Rectal smooth muscle tissue (tissue), 1 donor: ENCODE results near the gene LCN15.

Experiments
- H3K27ac ChIP-seq: one replicate; pipeline ENCODE4 v1.7.0; 2013; ENCODE audit warnings: low read depth, low read length, inconsistent platforms
- H3K27me3 ChIP-seq: one replicate; pipeline ENCODE4 v1.7.0; 2013; ENCODE audit warnings: low read length; ENCODE audit not compliant: control insufficient read depth, insufficient read depth
- H3K36me3 ChIP-seq: one replicate; pipeline ENCODE4 v1.7.0; 2013; ENCODE audit warnings: low read length; ENCODE audit not compliant: control insufficient read depth, insufficient read depth
- H3K4me1 ChIP-seq: one replicate; pipeline ENCODE4 v1.7.0; 2013; ENCODE audit warnings: low read length; ENCODE audit not compliant: control insufficient read depth, insufficient read depth
- H3K4me3 ChIP-seq: one replicate; pipeline ENCODE4 v1.7.0; 2013; ENCODE audit warnings: low read length
- H3K9ac ChIP-seq: one replicate; pipeline ENCODE4 v1.7.0; 2013; ENCODE audit warnings: low read length

LCN15 gene

DNA sequence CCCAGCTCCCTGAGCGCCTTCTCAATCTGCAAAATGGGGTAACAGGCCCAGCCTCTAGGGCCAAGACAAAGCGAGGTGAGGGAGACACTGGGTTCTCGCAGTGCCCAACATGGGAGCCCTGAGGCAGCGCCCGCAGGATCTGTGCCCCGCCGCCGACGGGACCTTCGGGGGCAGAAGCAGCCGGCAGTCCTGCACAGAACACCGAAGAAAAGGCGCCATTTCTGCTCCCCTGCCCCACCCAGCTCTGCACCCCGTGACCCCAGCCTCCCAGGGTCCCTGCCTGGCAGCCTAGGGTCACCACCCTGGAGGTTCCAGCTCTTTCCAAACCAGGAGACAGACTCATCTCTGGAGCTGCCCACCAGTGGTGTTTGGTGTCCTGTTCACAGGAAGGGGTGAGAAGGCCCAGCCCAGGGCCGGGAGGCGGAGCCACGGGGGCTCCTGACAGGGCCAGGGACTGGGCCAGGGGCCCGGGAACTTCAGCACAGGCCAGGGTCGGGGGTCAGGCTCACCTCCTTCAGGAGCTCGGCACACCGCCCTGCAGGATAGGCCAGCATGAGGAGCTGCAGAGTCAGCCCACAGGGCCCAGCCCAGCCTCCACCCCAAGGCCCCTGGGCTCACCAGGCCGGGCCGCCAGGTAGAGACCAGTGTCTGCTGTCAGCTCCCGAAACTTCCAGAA, 9.6 kb downstream of the LCN15 start:
- no peak overlapping the region for H3K4me3 ChIP-seq
- no peak overlapping the region for H3K9ac ChIP-seq
- no peaks in the 10 kb centered on the region for H3K4me1 ChIP-seq
- peaks cover 6% of the 10 kb centered on the region for H3K27me3 ChIP-seq
- no peak overlapping the region for H3K27ac ChIP-seq
- no peaks in the 10 kb centered on the region for H3K36me3 ChIP-seq

DNA sequence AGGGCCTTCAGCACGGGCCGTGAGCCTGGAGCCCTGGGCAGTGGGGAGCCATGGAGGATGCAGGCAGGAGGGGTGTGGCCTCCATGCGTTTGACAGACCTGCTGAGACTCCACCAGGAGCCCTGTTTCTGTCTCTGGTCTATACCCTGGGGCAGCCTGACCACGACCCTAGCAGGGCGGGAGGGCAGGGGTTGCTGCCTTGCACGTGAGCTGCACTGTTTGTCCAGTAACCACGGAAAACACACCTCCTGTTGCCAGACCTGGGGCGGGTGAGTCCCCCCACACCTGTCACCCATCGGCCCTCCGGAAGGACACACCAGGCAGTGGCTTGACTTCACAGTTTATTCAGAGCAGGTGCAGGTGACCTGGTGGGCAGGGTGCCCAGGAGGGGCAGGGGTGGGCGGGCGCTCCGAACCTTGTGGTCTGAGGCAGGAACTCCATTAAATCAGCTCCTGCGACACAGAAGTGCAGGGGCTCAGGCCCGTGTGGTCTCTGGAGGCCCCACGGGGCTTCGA, 10.2 kb downstream of the LCN15 start:
- H3K4me1 ChIP-seq = no peaks in the 10 kb centered on the region
- H3K4me3 ChIP-seq = no peak overlapping the region
- no peak overlapping the region for H3K27ac ChIP-seq
- H3K9ac ChIP-seq = no peak overlapping the region
- H3K36me3 ChIP-seq = no peaks in the 10 kb centered on the region
- peaks cover 6% of the 10 kb centered on the region for H3K27me3 ChIP-seq

DNA sequence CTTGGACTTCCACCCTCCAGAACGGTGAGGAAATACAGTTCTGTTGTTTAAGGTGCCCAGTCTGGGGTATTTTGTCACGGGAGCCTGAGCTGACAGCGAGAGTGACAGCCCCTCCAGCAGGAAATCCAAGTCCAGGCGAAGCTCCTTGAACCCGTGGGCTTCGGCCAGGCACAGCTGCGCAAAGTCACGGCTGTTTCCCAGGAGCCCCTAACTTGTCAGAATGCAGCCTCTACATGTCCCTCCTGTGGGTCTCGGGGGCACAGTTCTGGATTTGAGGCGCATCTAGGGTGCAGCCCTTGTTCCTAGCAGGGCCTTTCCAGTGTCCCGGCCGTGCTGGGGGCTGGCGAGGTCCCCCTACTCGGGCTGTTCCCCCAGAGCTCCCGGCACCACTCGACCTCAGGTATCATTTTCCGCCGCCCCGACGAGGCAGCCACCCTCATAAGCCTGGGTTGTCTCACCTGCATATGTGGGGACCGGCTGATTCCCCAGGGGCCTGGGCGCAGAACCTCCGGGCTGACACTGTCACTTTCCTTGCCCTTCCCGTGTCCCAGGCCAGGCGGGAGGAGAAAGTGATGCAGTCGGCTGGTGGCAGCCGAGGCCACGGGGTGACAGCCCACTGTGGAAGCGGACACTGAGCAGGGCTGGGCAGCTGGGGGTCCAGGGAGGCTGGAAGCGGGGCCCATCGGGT, 10.8 kb downstream of the LCN15 start:
- Histone ChIP-seq H3K27ac (no peak overlapping the region), H3K36me3 (no peaks in the 10 kb centered on the region), H3K27me3 (peaks cover 6% of the 10 kb centered on the region), H3K4me3 (no peak overlapping the region), H3K9ac (no peak overlapping the region), H3K4me1 (no peaks in the 10 kb centered on the region)

DNA sequence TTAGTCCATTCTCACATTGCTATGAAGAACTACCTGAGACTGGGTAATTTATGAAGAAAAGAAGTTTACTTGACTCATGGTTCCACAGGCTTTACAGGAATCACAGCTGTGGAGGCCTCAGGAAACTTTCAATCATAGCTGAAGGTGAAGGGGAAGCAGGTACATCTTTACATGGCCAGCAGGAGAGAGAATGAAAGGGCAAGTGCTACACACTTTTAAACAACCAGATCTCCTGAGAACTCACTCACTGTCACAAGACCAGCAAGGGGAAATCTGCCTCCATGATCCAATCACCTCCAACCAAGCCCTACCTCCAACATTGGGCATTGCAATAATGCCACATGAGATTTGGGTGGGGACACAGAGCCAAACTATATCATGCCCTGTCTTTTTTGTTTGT, 12.5 kb downstream of the LCN15 start:
- Histone ChIP-seq H3K4me3 (no peak overlapping the region), H3K27me3 (peaks cover 6% of the 10 kb centered on the region), H3K36me3 (no peaks in the 10 kb centered on the region), H3K27ac (no peak overlapping the region), H3K4me1 (no peaks in the 10 kb centered on the region), H3K9ac (no peak overlapping the region)

DNA sequence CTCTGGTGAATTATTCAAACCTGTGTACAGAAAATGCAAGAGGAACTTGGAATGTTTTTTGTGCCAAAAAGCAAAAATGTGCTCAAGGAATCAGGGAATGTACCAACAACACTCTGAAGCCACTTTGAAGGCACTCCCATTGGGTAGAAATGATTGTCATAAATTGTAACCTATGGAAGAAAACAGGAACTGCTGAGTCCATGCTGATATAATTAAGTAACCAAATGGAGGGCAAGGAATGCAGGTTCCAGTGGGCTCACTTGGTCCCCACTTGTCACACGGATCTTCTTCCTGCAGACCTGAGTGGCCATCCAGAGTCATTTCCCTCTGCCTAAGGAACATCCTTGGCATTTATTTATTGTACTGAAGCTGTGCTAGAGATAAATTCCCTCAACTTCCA, 13.1 kb downstream of the LCN15 start:
- H3K9ac ChIP-seq = no peak overlapping the region
- H3K4me3 ChIP-seq = no peak overlapping the region
- peaks cover 2% of the 10 kb centered on the region for H3K27me3 ChIP-seq
- no peaks in the 10 kb centered on the region for H3K4me1 ChIP-seq
- H3K36me3 ChIP-seq = no peaks in the 10 kb centered on the region
- no peak overlapping the region for H3K27ac ChIP-seq

DNA sequence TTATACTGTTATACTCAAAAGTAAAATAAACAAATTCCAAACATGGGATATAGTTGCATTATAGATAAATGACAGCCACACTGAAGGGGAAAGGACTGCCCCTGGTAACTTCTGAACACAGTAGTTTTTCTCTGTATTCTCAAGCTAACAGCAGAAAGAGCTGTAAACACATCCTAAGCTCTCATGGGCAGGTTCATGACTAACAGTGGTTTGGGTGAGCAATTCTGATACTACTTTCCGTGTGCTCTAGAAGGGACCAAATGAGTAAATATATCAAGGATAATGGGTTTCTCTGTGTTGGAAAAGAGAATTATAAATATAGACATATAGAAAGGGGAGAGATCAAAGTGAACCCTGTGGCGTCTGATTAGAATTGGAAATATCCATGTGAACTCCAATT, 13.8 kb downstream of the LCN15 start:
- Histone ChIP-seq H3K4me3 (no peak overlapping the region), H3K27me3 (no peaks in the 10 kb centered on the region), H3K4me1 (no peaks in the 10 kb centered on the region), H3K27ac (no peak overlapping the region), H3K36me3 (no peaks in the 10 kb centered on the region), H3K9ac (no peak overlapping the region)

DNA sequence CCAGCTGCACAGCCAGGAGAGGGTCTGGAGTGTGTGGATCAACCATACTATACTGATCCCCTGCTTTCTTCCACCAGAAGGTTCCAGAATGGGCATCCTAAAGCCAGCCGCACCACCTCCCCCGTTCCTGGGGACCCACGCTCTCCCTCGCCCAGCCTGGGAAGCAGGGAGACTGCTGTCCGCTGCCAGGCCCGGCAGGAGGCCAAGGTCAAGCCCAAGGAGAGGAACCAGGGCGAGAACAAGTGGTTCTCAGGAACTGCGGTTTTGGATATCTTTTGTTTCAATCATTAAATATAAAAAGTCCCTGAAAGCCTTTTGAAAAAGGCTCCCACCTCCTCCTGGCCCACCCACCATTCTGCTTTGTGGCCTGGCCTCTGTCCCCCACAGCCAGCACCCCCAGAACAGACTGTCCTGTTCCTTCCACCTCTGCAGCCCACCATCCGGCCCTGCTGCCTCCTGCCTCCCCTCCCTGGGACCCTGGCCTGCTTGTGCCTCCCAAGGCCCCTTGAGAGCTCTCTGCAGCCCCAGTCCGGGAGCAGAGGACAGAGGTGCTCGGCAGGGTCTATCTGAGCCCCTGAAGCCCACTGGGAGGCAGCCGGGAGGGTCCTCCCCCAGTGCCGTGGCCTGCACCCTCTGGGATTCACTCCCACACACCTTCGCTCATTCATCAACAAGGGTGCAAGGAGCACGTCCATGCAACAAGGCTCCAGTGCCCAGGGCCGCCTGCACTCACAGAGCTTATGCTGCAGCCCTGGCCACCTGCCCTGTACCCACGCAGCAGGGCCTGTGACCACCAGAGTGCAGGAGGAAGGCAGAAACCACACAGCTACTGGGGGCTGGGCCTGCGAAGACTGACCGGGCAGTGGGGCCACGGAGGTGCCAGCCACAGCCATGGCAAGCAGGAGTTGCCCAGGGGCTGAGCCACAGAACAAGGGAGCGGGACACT, 15.4 kb downstream of the LCN15 start:
- Histone ChIP-seq H3K36me3 (no peaks in the 10 kb centered on the region), H3K9ac (no peak overlapping the region), H3K4me1 (no peaks in the 10 kb centered on the region), H3K27me3 (no peaks in the 10 kb centered on the region), H3K4me3 (no peak overlapping the region), H3K27ac (no peak overlapping the region)

DNA sequence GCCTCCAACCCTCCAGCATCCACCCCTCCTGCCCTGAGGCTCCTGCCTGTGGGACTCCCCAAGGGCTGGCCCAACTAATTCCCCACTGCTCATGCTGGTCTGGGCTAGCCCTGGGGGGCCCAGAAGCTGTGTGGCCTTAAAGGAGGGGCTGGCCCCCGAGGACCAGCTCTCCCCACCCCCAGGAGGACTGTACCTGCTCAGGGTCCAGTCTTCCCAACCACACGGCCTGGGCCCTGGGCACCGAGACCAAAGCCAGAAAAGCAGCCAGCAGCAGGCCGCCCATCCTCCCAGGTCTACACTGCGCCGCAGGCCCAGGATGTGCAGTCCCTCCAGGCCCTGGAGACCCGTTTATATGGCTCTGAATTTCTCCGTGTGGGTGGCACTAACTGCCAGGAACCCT, 16.1 kb downstream of the LCN15 start, which contains the start of gene LCN6:
Gene LCN6, minus strand, starts transcription at position 325 of the 400 bp plus-strand sequence. Its CDS starts 42 bp downstream, at position 283.
- H3K36me3 ChIP-seq = no peaks in the 10 kb centered on the region
- no peak within 1 kb of the TSS for H3K9ac ChIP-seq
- no peak within 1 kb of the TSS for H3K27ac ChIP-seq
- H3K4me1 ChIP-seq = no peaks in the 10 kb centered on the region
- no peak within 1 kb of the TSS for H3K4me3 ChIP-seq
- no peaks in the 10 kb centered on the region for H3K27me3 ChIP-seq

DNA sequence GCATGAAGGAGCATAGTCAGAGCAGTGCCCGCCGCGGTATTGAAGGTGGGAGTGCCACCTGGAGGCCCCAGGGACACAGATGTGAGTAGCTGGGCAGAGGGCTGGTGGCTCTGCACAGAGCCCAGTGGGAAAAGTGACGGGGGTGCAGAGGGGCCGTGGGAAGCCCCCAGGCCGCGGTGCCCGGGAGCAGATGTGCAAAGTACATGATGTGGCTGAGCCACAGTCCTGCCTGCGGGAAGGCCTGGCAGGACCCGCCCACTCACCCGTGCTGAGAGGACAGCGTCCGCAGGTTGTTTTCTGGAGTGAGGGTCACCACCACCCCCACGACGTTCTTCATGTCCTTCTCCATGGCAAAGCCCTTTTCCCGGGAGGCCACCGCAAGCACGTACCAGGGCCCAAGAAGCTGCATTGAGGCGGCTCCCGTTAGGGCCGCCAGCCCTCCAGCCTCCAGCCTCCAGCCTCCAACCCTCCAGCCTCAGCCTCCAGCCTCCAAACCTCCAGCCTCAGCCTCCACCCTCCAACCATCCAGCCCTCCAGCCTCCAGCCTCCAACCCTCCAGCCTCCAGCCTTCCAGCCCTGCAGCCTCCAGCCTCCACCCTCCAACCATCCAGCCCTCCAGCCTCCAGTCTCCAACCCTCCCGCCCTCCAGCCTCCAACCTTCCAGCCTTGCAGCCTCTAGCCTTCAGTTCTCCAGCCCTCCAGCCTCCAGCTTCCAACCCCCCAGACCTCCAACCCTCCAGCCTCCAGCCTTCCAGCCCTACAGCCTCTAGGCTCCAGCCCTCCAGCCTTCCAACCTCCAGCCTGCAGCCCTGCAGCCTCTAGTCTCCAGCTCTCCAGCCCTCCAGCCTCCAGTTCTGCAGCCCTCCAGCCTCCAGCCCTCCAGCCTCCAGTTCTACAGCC, 16.9 kb downstream of the LCN15 start:
- no peaks in the 10 kb centered on the region for H3K36me3 ChIP-seq
- no peak overlapping the region for H3K4me3 ChIP-seq
- H3K27ac ChIP-seq = no peak overlapping the region
- no peak overlapping the region for H3K9ac ChIP-seq
- H3K27me3 ChIP-seq = no peaks in the 10 kb centered on the region
- no peaks in the 10 kb centered on the region for H3K4me1 ChIP-seq

DNA sequence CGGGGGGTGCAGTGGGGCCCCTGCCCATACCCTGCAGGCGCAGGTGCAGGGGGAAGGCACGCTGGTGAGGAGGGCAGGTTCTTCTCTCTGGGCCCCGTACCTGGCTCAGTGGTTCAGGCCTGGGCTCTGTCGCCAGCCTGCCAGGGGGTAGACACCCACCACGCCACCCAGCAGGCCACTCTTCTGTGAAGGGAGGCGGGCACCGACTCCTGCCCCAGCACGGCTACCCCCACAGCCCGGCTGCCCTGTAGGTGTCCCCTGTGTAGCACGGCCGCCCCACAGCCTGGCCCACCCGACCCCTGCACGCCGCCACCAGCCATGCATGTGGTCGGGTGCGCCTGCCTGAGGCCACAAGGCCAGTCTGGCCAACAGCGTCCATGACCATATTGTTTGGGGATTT, 17.7 kb downstream of the LCN15 start:
- H3K4me1 ChIP-seq = no peaks in the 10 kb centered on the region
- H3K36me3 ChIP-seq = no peaks in the 10 kb centered on the region
- no peak overlapping the region for H3K27ac ChIP-seq
- H3K4me3 ChIP-seq = no peak overlapping the region
- peaks cover 4% of the 10 kb centered on the region for H3K27me3 ChIP-seq
- H3K9ac ChIP-seq = no peak overlapping the region

DNA sequence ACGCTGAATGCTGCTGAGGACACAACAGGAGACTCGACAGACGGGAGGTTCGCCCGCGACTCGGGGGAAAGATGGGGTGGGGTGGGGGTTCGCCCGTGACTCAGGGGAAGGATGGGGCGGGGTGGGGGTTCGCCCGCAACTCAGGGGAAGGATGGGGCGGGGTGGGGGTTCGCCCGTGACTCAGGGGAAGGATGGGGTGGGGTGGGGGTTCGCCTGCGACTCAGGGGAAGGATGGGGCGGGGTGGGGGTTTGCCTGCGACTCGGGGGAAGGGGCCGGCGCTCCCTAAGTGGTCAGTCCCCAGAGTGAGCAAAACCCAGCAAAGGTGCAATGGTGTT, 18.2 kb downstream of the LCN15 start:
- Histone ChIP-seq H3K36me3 (no peaks in the 10 kb centered on the region), H3K4me3 (no peak overlapping the region), H3K27ac (no peak overlapping the region), H3K4me1 (no peaks in the 10 kb centered on the region), H3K27me3 (peaks cover 9% of the 10 kb centered on the region), H3K9ac (no peak overlapping the region)
